Stomach (tissue), 4 donors: Measurements from ENCODE around the gene NKG7.

Source experiments
- EP300 ChIP-seq: sonication (generic); formaldehyde crosslinking; IDR thresholded peaks from one replicate; pipeline ENCODE4 v1.6.1; 2017; ENCODE audit warnings: antibody characterized with exemption
- POLR2AphosphoS5 ChIP-seq, 3 donors: sonication (generic); formaldehyde crosslinking; IDR thresholded peaks; one replicate each; pipeline ENCODE4 v1.6.1; 2016; ENCODE audit warnings: antibody characterized with exemption in 3 of 3

GRCh38 chr19:51367255-51367564, 5.2 kb downstream of the NKG7 start:
- TF ChIP-seq POLR2AphosphoS5 (IDR thresholded peaks at IDR 0.05) (peak in 2 of 3 donors; percentile 97 to 98), EP300 (no peak)
